A549 (cell line): Measurements from ENCODE around the gene PLTP. TPM values are rescaled to one million over a fixed set of nuclear protein-coding genes. Genes with fewer than 3 reads are reported as not detected.
A peak's percentile ranks its signal among the peaks of the same experiment; 100 is the strongest.

ENCODE experiments used
- ATAC-seq, 2 experiments: fragments of 200-7000 bp in 1 of 2; fragments of >200 bp in 1 of 2; cut with Nextera tagmentation in 1 of 2; cut with Tn5 transposase in 1 of 2; 3 replicates each; pipeline versions ENCODE4 v1.8.0 to v1.9.1; 2018 to 2020; ENCODE audit warnings: mild to moderate bottlenecking in 1 of 2, moderate library complexity in 1 of 2
- CTCF ChIA-PET: fragments of 300-600 bp; sonication (Branson Sonifier 250); formaldehyde crosslinking; extraction: SDS; loops from one replicate; lab custom pipeline; 2021; ENCODE audit warnings: antibody characterized with exemption, inconsistent platforms; lab: Yijun Ruan, JAX
- POLR2A ChIA-PET: fragments of 350-600 bp; formaldehyde crosslinking; extraction: SDS; loops from one replicate; lab custom pipeline; 2021; ENCODE audit warnings: antibody characterized with exemption, inconsistent platforms; lab: Yijun Ruan, JAX
- DNase-seq, 2 experiments: peaks; one replicate each; pipeline versions ENCODE4 v3.0.0 to v3.0.0-alpha.2; 2011 to 2016; ENCODE audit warnings: low read depth in 1 of 2, low spot score in 1 of 2
- FAIRE-seq: peaks from 2 replicates; lab custom pipeline; 2011; peaks lifted over from hg19 to GRCh38; lab: Jason Lieb, UNC
- H3K27ac ChIP-seq, 2 experiments: fragments of >200 bp; sonication (Bioruptor Twin); formaldehyde crosslinking; 3 replicates each; pipeline ENCODE4 v1.5.1; 2016 to 2017
- H3K4me1 ChIP-seq: fragments of >200 bp; sonication (Bioruptor Twin); formaldehyde crosslinking; 3 replicates; pipeline ENCODE4 v1.6.1; 2016
- H3K4me2 ChIP-seq: fragments of >200 bp; sonication (Bioruptor Twin); formaldehyde crosslinking; 3 replicates; pipeline ENCODE4 v1.6.1; 2016
- H3K4me3 ChIP-seq: fragments of >200 bp; sonication (Bioruptor Twin); formaldehyde crosslinking; 3 replicates; pipeline ENCODE4 v1.5.1; 2016
- H3K9me3 ChIP-seq: fragments of >200 bp; sonication (Bioruptor Twin); formaldehyde crosslinking; 3 replicates; pipeline ENCODE4 v1.6.1; 2016
- CBX8 ChIP-seq: fragments of 200-600 bp; sonication (generic); IDR thresholded peaks from 2 replicates; pipeline ENCODE4 v1.6.1; 2016
- CEBPB ChIP-seq, 2 experiments: fragments of >200 bp in 1 of 2; sonication (Bioruptor Twin) in 1 of 2; formaldehyde crosslinking in 1 of 2; IDR thresholded peaks; 2 replicates each; pipeline ENCODE4 v1.6.1; 2012 to 2016
- CHD2 ChIP-seq: fragments of 150-350 bp; IDR thresholded peaks from 2 replicates; pipeline ENCODE4 v1.6.1; 2014; ENCODE audit warnings: low read length; ENCODE audit not compliant: partially characterized antibody
- EHMT2 ChIP-seq: fragments of 200-600 bp; sonication (generic); IDR thresholded peaks from 2 replicates; pipeline ENCODE4 v1.6.1; 2016; ENCODE audit warnings: antibody characterized with exemption, low read depth, mild to moderate bottlenecking, moderate library complexity
- ELK1 ChIP-seq: fragments of 150-350 bp; IDR thresholded peaks from 2 replicates; pipeline ENCODE4 v1.6.1; 2014; ENCODE audit warnings: low read depth, mild to moderate bottlenecking, low read length
- ESRRA ChIP-seq: fragments of 150-350 bp; IDR thresholded peaks from 2 replicates; pipeline ENCODE4 v1.6.1; 2014; ENCODE audit warnings: mild to moderate bottlenecking, low read length, borderline replicate concordance
- FOSB ChIP-seq: fragments of 250-450 bp; sonication (Bioruptor Pico); IDR thresholded peaks from 2 replicates; pipeline ENCODE4 v1.5.0; 2020; ENCODE audit warnings: mild to moderate bottlenecking, moderate library complexity
- FOXS1 ChIP-seq: fragments of 250-450 bp; sonication (Bioruptor Pico); IDR thresholded peaks from 2 replicates; pipeline ENCODE4 v1.5.0; 2020; ENCODE audit warnings: mild to moderate bottlenecking, moderate library complexity
- GATA3 ChIP-seq: IDR thresholded peaks from 2 replicates; pipeline ENCODE4 v1.6.1; 2012; ENCODE audit warnings: borderline replicate concordance
- HOXB13 ChIP-seq: fragments of 250-450 bp; sonication (Bioruptor Pico); IDR thresholded peaks from 2 replicates; pipeline ENCODE4 v1.5.0; 2020; ENCODE audit warnings: low read depth, mild to moderate bottlenecking, moderate library complexity
- JUN ChIP-seq, 2 experiments: fragments of >200 bp; sonication (Bioruptor Twin); formaldehyde crosslinking; IDR thresholded peaks; 2 replicates in 1 of 2; 3 replicates in 1 of 2; pipeline ENCODE4 v1.6.1; 2016 to 2017
- JUNB ChIP-seq: fragments of >200 bp; sonication (Bioruptor Twin); formaldehyde crosslinking; IDR thresholded peaks from 2 replicates; pipeline ENCODE4 v1.6.1; 2016
- KDM1A ChIP-seq: fragments of 200-600 bp; sonication (generic); IDR thresholded peaks from 2 replicates; pipeline ENCODE4 v1.6.1; 2016; ENCODE audit warnings: low read depth, mild to moderate bottlenecking
- MAZ ChIP-seq: fragments of 150-350 bp; IDR thresholded peaks from 2 replicates; pipeline ENCODE4 v1.6.1; 2014; ENCODE audit warnings: antibody characterized with exemption, low read depth, low read length, borderline replicate concordance
- MYC ChIP-seq: IDR thresholded peaks from 2 replicates; pipeline ENCODE4 v1.6.1; 2012; ENCODE audit warnings: mild to moderate bottlenecking, inconsistent platforms, low read length, improper control_type of control experiment, borderline replicate concordance
- NFE2L2 ChIP-seq: fragments of 150-350 bp; conservative IDR thresholded peaks from 2 replicates; pipeline ENCODE4 v1.6.1; 2014; ENCODE audit warnings: low read length
- NPAS2 ChIP-seq: fragments of 250-450 bp; sonication (Bioruptor Pico); IDR thresholded peaks from 2 replicates; pipeline ENCODE4 v1.8.0; 2022; ENCODE audit warnings: mild to moderate bottlenecking, moderate library complexity, borderline replicate concordance
- PHF8 ChIP-seq: fragments of 200-600 bp; sonication (generic); IDR thresholded peaks from 2 replicates; pipeline ENCODE4 v1.6.1; 2016; ENCODE audit warnings: low read depth, mild to moderate bottlenecking, antibody characterized with exemption, moderate library complexity, borderline replicate concordance
- RARB ChIP-seq: fragments of 250-450 bp; sonication (Bioruptor Pico); IDR thresholded peaks from 2 replicates; pipeline ENCODE4 v1.8.0; 2021; ENCODE audit warnings: mild to moderate bottlenecking, moderate library complexity
- RCOR1 ChIP-seq: fragments of 150-350 bp; IDR thresholded peaks from 2 replicates; pipeline ENCODE4 v1.6.1; 2014; ENCODE audit warnings: antibody characterized with exemption, low read length, low read depth
- REST ChIP-seq: fragments of 200-600 bp; sonication (generic); IDR thresholded peaks from 2 replicates; pipeline ENCODE4 v1.6.1; 2016; ENCODE audit warnings: antibody characterized with exemption, mild to moderate bottlenecking, moderate library complexity
- SMC3 ChIP-seq: fragments of >200 bp; sonication (Bioruptor Twin); formaldehyde crosslinking; IDR thresholded peaks from 3 replicates; pipeline ENCODE4 v1.6.1; 2018; ENCODE audit warnings: inconsistent platforms
- TP53 ChIP-seq: fragments of 250-450 bp; sonication (Bioruptor Pico); IDR thresholded peaks from 2 replicates; pipeline ENCODE4 v1.5.0; 2021; ENCODE audit warnings: mild to moderate bottlenecking, moderate library complexity
- ZC3H11A ChIP-seq: fragments of 450-650 bp; IDR thresholded peaks from 2 replicates; pipeline ENCODE4 v1.6.1; 2014; ENCODE audit warnings: antibody characterized with exemption, mild to moderate bottlenecking
- WGBS: methylation state at CpG from one replicate; pipeline ENCODE4 v1.1.6; 2017; ENCODE audit errors: missing lambda C conversion rate; 5-methylcytosine and 5-hydroxymethylcytosine counted together
- polyA plus RNA-seq, 4 experiments: library from polyadenylated mRNA; depleted of rRNA in 3 of 4; stranded (reverse); fragments of >200 nt; fragmentation: RNase III in 1 of 4; extraction: RNeasy Plus Mini Kit Qiagen cat#74134 plus additional on column Dnase treatment in 1 of 4; gene quantifications; 2 replicates in 3 of 4; 3 replicates in 1 of 4; pipeline ENCODE4 v1.2.3, GENCODE V29; 2011 to 2017
- TF ChIP-seq, protein P1 (sequence below): IDR thresholded peaks from 2 replicates; pipeline ENCODE4 v1.6.1; 2012; ENCODE audit warnings: low read depth, borderline replicate concordance
- TF ChIP-seq, protein P2 (sequence below): fragments of >200 bp; sonication (Bioruptor Twin); formaldehyde crosslinking; IDR thresholded peaks from 2 replicates; pipeline ENCODE4 v1.6.1; 2016
- TF ChIP-seq, protein P3 (sequence below): fragments of 450-650 bp; IDR thresholded peaks from 2 replicates; pipeline ENCODE4 v1.6.1; 2014; ENCODE audit warnings: antibody characterized with exemption

Gene PLTP
- polyA plus RNA-seq, 2 of the 4 experiments (the other 2 are of a cell fraction) = 1.6 to 2.7 TPM

DNA sequence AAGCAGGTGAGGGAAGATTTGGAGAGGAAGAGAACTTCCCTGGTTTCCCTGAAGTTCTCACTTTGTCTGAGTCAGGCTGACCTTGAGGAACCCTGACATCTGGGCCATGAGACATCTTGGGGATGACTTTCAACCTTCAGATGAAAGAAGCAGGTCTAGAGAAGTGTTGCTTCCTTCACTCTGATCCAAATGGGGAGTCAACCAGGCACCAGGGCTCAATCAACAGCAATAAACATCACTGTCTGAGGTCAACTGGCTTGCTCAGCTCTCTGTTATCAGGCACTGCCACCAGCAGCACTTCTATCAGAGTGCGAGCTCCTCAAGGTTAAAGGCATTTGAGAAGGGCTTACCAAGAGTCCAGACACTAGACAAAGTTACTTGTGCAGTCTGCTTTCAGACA lies 61.0 kb downstream of the PLTP start (continued):
- TF ChIP-seq HOXB13 = no peak
- TF ChIP-seq CBX8 = no peak
- no peak for TF ChIP-seq FOXS1 (CRISPR knock-in tag)

DNA sequence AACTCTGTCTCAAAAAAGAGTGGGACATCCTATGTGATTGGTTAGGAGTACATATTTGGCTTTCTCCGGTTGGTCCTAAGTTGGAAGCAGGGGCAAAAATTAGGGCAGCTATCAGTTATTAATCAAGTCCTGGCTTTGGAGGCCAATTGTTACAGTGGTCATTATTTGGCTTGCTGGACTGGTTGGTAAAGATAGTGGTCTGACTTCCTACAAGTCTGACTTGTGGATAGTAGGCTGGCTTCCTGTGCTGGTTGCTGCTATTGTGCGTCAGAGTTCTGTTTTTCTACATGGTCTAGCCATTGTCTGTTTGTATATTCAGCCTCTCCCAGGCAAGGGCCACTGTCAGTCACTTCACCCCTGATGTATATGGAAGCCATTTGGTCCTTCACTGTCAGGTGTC lies 61.7 kb downstream of the PLTP start:
- WGBS = 94% methylated on average over 2 of the region's 2 CpGs
- ATAC-seq (no peak), FAIRE-seq (no peak)
- no peaks in the 10 kb centered on the region for H3K4me1 ChIP-seq
- TF ChIP-seq HOXB13 (no peak), CHD2 (no peak), REST (no peak), JUN (IDR thresholded peaks at IDR 0.05) (no peak), KDM1A (no peak), ZC3H11A (no peak), GATA3 (no peak), NPAS2 (CRISPR knock-in tag) (no peak), FOSB (CRISPR knock-in tag) (no peak), TP53 (CRISPR knock-in tag) (no peak), CEBPB (IDR thresholded peaks at IDR 0.05) (no peak), NFE2L2 (no peak), RARB (CRISPR knock-in tag) (no peak), JUNB (no peak), PHF8 (no peak)
- TF ChIP-seq, protein P1, sequence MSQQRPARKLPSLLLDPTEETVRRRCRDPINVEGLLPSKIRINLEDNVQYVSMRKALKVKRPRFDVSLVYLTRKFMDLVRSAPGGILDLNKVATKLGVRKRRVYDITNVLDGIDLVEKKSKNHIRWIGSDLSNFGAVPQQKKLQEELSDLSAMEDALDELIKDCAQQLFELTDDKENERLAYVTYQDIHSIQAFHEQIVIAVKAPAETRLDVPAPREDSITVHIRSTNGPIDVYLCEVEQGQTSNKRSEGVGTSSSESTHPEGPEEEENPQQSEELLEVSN = no peak
- TF ChIP-seq, protein P2, sequence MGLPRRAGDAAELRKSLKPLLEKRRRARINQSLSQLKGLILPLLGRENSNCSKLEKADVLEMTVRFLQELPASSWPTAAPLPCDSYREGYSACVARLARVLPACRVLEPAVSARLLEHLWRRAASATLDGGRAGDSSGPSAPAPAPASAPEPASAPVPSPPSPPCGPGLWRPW = no peak
- TF ChIP-seq, protein P3, sequence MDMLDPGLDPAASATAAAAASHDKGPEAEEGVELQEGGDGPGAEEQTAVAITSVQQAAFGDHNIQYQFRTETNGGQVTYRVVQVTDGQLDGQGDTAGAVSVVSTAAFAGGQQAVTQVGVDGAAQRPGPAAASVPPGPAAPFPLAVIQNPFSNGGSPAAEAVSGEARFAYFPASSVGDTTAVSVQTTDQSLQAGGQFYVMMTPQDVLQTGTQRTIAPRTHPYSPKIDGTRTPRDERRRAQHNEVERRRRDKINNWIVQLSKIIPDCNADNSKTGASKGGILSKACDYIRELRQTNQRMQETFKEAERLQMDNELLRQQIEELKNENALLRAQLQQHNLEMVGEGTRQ = no peak
- TF ChIP-seq, all 56 proteins: peak for 0
- no peak for DNase-seq
- Histone ChIP-seq H3K9me3 (no peaks in the 10 kb centered on the region), H3K4me2 (no peak overlapping the region), H3K27ac (no peak overlapping the region), H3K4me3 (no peak overlapping the region)
- POLR2A ChIA-PET = interaction anchor here (0.7 kb wide), 1 partner anchor 16 kb away, joined by 3 read pairs; the partner anchor contains the start of gene SNX21
- CTCF ChIA-PET = interaction anchor here (1.3 to 1.5 kb wide), 2 partner anchors 20 to 39 kb away, joined by 3 to 4 read pairs; no protein-coding TSS in a partner anchor

DNA sequence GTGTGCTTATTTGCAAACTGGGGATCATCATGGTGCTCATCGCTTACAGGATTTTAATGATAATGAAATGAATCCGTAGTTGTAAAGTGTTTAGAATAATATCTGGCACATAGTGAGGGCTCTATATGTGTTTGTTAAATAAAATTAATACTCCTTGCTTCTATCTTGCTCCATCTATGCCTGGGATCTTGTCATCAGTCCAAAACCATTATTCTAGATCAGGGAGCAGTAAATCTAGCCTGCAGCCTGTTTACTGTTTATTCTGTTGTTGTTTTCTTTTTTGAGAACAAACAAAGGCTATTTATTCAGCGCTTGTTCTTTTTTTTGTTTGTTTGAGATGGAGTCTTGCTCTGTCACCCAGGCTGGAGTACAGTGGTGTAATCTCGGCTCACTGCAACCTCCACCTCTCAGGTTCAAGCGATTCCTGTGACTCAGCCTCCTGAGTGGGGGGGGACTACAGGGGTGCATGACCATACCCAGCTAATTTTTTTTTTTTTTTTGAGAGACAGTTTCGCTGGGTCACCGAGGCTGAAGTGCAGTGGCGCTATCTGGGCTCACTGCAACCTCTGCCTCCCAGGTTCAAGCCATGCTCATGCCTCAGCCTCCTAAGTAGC lies 62.9 kb downstream of the PLTP start:
- FAIRE-seq = no peak
- 83% methylated on average over 8 of the region's 8 CpGs for WGBS
- TF ChIP-seq, protein P1 = no peak
- TF ChIP-seq FOXS1 (CRISPR knock-in tag) (no peak), MAZ (no peak), ELK1 (no peak), EHMT2 (no peak), RCOR1 (no peak), HOXB13 (no peak), MYC (no peak), ESRRA (no peak), NPAS2 (CRISPR knock-in tag) (no peak), JUN (IDR thresholded peaks at IDR 0.05) (no peak), SMC3 (no peak), FOSB (CRISPR knock-in tag) (no peak), CHD2 (no peak), JUNB (no peak)
- TF ChIP-seq, protein P2 = no peak
- TF ChIP-seq, all 56 proteins: peak for 0
- ATAC-seq (peak in 1 of 2 experiments; percentile 52; a peak in 3 of 6 replicates), DNase-seq (no peak)
- no peak overlapping the region for H3K4me2 ChIP-seq
- CTCF ChIA-PET = interaction anchor here (0.7 to 1.3 kb wide), 2 partner anchors 19 to 104 kb away, joined by 3 to 4 read pairs; no protein-coding TSS in a partner anchor
- H3K4me3 ChIP-seq = no peak overlapping the region
- H3K27ac ChIP-seq = no peak overlapping the region
- POLR2A ChIA-PET = no interaction called here
- no peaks in the 10 kb centered on the region for H3K9me3 ChIP-seq
- no peaks in the 10 kb centered on the region for H3K4me1 ChIP-seq
